Measurements from ENCODE around the gene CPXM1.
"Not testable (repeated sequence)": the region's sequence is repeated elsewhere in the genome, so short reads cannot be mapped to it uniquely, and the experiment has no call there.

The CPXM1 gene

GRCh38 chr20:2800521-2801285 is at the start of gene CPXM1:
CPXM1 (minus strand) TSS chr20:2800627; CDS start chr20:2800572, 55 bp downstream.
- DNase-seq (ENCODE audit: low read depth): no peak

- DNase-seq (ENCODE audit: low read depth): no peak
These were observed 49.1 kb upstream of the CPXM1 start for GRCh38 chr20:2849529-2849928.

DNA sequence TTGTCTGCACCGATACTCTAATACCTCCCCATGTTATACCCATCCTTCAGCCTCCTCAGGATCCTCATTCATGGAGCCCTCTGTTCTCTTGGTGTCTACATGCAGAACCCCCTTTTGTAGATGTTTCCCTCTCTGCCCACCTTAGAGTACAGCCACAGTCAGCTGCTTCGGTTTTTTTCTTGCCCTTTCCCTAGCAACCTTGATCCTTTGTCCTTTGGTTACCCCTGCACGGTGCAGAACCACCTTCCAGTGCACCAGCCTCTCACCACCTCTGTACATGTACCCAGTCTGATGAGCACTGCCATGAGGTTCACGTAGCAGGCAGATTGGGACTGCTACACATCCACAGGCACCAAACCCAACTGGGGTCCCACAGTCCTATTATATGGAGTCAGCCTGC is 47.4 kb upstream of the CPXM1 start:
- DNase-seq (ENCODE audit: low read depth): no peak

DNA sequence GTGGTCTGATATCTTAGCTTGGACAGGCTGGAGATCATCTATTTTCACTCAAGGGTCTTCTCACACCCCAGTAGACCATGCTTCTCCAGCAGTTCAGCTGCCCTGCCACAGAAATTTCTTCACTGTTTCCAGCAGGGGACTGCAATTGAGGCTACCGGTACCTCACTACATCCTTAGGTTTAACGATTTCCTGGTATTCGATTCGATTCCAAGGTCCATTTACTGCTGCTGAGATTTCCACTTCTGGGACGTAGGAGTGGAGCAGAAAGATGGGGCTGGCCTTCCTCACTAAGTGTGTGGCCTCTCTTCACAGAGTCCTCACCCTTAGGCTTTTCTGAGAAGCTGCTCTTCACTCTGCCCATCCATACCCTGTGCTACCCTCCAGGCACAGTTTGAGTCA is 46.3 kb upstream of the CPXM1 start:
- DNase-seq (ENCODE audit: low read depth): no peak

DNA sequence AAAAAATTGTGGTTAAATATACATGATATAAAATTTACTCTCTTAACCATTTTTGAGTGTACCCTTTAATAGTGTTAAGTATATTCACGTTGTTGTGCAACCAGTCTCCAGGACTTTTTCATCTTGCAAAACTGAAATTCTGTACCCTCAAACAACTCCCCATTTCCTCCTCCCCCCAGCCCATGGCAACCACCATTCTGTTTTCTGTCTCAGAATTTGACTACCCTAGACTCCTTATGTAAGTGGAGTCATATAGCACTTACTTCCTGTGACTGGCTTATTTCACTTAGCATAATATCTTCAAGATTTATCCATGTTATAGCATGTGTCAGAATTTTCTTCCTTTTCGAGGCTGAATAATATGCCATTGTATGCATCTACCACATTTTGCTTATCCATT is 45.2 kb upstream of the CPXM1 start:
- DNase-seq (ENCODE audit: low read depth): no peak

- peak; percentile 63 for DNase-seq (ENCODE audit: low read depth)
These were observed 40.6 kb upstream of the CPXM1 start for GRCh38 chr20:2840967-2841531.

DNA sequence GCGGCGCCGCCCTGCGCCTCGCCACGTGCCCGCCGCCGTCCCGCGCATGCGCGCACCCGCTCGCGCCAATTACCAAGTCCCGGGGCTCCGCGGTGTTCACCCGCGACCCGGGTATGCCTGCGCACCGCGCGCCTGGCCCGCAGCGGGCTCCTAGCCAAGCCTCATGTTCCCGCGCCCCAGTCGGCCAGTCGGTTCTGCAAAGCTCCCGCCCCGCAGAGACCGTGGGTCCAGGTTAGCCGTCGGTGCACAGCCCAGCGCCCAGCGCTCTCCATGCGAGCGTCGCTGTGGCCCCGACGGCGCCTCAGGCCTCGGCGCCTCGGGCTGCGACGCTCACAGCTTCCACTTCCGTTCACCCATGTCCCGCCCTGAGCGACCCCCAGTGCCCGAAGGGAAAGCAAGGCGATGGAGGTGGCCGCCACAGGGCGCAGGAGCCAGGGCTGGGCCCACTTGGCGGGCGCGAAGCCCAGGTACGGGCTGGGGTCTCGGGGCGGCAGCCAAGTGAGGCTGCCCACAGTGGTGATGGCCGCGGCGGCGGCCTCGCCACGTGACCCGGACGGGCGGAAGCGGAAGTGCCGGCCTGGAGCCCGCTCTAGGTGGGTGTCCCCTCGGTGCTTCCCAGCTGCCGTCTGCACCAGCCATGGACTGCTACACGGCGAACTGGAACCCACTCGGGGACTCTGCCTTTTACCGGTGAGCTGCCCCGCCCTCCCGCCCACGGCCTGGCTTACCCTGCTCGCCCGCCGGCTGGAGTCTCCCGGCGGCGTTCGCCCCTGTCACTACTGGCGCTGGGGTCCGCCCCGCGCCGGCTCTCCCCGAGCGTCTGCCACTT is 39.9 kb upstream of the CPXM1 start, which contains the start of the genes PCED1A and VPS16:
Gene PCED1A, minus strand, starts transcription at position 518 of the 829 bp plus-strand sequence. CDS start 743 bp downstream, outside the sequence.
Gene VPS16, plus strand, starts transcription at position 608 of the 829 bp plus-strand sequence. Its CDS starts 30 bp downstream, at position 638.
- DNase-seq (ENCODE audit: low read depth): peak; percentile 88

GRCh38 chr20:2839732-2840137 is 39.3 kb upstream of the CPXM1 start:
- DNase-seq (ENCODE audit: low read depth): no peak

DNA sequence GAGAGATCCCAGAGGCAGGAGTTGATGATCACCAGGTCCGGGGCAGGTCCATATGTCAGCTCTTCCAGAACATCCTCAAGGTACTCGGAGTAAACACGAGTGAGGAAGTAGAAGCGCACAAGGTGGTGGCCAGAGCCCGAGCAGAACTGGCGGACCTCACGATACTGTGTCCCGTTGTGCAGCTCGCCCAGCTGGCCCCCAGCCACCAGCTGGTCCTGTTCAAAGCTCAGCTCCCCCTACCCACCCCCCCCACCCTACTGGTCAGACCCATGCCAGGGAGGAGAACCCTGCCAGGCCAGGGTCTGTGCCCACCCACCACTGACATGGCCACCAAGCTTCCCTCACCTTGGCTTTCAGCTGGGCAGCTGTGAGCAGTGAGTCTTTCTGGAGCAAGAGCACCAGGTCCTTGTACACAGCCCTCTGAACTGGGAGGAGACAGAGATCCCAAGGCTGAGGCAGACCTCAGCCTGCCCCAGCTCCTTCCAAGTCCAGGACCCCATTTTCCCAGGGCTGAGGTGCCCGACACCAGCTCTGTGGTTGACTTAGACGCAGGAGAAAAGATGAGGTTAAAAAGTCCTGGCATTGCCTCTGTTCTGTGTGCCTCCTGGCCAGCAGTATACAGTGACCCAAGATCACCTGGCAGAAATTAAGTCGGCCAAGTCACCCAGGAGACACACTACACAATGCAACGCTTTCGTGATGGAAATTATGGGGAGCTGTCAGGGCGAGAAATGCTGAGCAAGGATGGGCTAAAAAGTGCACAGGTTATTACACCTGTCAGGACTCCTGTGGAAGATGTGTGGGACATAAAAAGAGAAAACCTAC is 38.6 kb upstream of the CPXM1 start:
- DNase-seq (ENCODE audit: low read depth): no peak

DNA sequence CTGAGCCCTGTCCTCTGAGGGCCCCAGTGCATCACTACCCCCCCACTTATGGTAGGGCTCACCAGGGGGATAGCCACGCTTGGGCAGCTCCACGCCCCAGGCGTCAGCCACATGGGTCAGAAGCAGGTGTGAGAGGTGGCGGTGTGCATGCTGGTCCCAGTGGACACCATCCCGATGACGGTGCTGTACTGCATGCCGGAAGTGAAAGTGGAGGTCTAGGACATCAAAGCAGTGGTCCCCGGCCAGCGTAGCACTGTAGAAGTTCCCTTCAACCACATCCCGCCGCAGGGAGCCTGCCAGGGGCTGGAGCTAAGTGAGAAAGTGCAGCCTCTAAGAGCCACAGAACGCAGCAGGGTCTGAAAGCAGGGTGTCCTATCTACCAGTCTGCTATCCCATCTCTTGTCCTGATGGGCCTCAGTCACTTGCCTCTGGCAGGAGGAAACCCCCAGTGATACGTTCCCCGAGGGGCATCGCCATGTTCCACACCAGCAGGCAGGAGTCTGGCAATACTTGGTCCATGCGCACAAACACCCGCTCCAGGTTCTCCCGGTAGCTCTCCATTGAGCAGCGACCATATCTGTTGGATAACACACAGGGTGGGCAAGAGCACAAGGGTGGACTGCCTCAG is 37.9 kb upstream of the CPXM1 start:
- DNase-seq (ENCODE audit: low read depth): no peak

- no peak for DNase-seq (ENCODE audit: low read depth)
These were observed 37.0 kb upstream of the CPXM1 start for GRCh38 chr20:2837221-2837960.

GRCh38 chr20:2836035-2836434 is 35.6 kb upstream of the CPXM1 start:
- DNase-seq (ENCODE audit: low read depth): no peak

- DNase-seq (ENCODE audit: low read depth): no peak
These were observed 34.9 kb upstream of the CPXM1 start for GRCh38 chr20:2835331-2835796.

DNA sequence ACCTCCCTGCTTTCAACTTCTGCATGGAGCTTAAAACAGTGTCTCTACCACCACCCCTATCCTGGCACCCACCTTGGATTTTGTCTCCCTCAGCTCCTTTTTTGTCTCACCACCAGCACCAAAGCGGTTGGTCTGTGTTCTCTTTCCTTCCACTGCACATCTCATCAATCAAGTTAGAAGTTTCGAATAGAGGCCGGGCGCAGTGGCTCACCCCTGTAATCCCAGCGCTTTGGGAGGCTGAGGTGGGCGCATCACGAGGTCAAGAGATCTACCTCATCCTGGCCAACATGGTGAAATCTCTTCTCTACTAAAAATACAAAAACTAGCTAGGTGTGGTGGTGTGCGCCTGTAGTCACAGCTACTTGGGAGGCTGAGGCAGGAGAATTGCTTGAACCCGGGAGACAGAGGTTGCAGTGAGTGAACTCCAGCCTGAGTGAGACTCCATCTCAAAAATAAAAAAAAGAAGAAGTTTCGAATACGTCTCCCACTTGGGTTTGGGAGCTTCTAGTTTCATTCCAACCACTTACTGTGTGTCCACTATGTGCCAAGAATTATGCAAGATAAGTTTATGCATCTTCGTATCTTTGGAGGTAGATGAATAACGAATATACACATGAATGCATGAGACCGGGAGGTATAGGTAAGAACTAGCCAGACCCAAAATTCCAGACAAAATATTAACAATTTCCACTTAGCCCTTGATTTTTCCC is 34.1 kb upstream of the CPXM1 start:
- no peak for DNase-seq (ENCODE audit: low read depth)

DNA sequence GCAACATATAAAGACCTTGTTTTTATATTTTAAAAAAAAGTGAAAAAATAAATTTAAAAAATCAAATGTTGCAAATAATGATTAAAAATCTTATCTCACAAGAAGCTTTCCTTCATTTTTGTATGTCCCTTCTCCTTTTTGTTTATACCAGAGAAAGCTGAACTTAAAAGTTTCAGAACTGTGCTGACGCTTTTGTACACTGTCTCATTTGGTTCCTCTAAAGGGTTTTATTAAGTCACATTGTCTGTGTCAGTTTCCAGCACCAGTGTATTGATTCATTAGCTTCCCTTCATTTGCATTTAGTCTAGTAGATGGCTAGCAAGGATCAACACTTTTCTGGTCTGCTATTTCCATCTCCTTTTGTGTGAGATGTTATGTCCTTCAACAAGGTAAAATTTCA is 33.3 kb upstream of the CPXM1 start:
- no peak for DNase-seq (ENCODE audit: low read depth)

- DNase-seq (ENCODE audit: low read depth): not testable (repeated sequence)
These were observed 30.8 kb upstream of the CPXM1 start for GRCh38 chr20:2831206-2831605.

DNA sequence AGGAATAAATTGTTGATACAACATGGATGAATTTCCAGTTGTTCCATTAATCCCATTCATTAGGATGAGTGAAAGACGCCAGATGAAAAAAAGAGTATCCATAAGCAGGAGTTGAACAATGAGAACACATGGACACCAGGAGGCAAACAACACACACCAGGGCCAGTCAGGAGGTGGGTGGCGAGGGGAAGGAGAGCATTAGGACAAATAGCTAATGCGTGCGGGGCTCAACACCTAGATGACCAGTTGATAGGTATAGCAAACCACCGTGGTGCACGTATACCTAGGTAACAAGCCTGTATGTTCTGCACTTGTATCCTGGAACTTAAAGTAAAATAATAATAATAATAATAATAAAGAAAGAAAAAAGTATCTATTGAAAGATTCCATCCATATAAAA is 28.9 kb upstream of the CPXM1 start:
- DNase-seq (ENCODE audit: low read depth): no peak

DNA sequence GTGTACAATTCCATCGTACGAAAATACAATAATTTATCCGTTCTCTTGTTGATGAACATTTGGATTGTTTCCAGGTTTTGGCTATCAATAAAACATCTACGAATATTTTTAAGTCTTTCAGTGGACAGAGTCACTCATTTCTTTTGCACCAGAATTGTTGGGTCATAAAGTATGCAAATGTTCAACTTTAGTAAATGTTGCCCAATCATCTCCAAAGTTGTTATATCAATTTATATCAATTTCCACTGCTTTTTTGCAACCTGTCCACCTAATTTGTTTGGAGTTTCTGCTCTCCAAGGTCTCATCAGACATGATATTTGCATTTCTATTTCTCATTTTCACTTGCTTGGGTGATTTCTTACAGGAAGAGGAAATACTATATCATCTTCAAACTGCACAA is 26.2 kb upstream of the CPXM1 start:
- no peak for DNase-seq (ENCODE audit: low read depth)

GRCh38 chr20:2825761-2826160 is 25.3 kb upstream of the CPXM1 start:
- DNase-seq (ENCODE audit: low read depth): no peak

GRCh38 chr20:2822073-2822472 is 21.6 kb upstream of the CPXM1 start:
- peak; percentile 70 for DNase-seq (ENCODE audit: low read depth)
